Activated CD4-positive, alpha-beta memory T cell treated with anti-CD3 and anti-CD28 coated beads for 36 hours (primary cell): ENCODE data around the gene XRCC1. TPM values are rescaled to one million over a fixed set of nuclear protein-coding genes. Genes with fewer than 3 reads are reported as not detected.
A peak's percentile ranks its signal among the peaks of the same experiment; 100 is the strongest.

Source experiments
- CTCF ChIA-PET: fragments of 350-600 bp; sonication (Branson Sonifier 250); formaldehyde crosslinking; loops from one replicate; lab custom pipeline; 2021; ENCODE audit warnings: antibody characterized with exemption, inconsistent platforms; lab: Charles Lee
- POLR2A ChIA-PET: fragments of 350-600 bp; sonication (Branson Sonifier 250); formaldehyde crosslinking; loops from one replicate; lab custom pipeline; 2021; ENCODE audit warnings: antibody characterized with exemption; lab: Charles Lee
- DNase-seq: peaks from one replicate; pipeline ENCODE4 v3.0.0-alpha.2; 2020
- H3K27ac Mint-ChIP-seq: one replicate; pipeline ENCODE4 v1.8.0; 2021; ENCODE audit warnings: mixed read lengths
- H3K27me3 Mint-ChIP-seq: one replicate; pipeline ENCODE4 v1.8.0; 2021; ENCODE audit warnings: mixed read lengths
- H3K36me3 Mint-ChIP-seq: one replicate; pipeline ENCODE4 v1.8.0; 2021; ENCODE audit warnings: mixed read lengths
- H3K4me1 Mint-ChIP-seq: one replicate; pipeline ENCODE4 v1.8.0; 2021; ENCODE audit warnings: low read depth, mixed read lengths
- H3K4me3 Mint-ChIP-seq: one replicate; pipeline ENCODE4 v1.8.0; 2021; ENCODE audit warnings: mild to moderate bottlenecking, mixed read lengths
- H3K9me3 Mint-ChIP-seq: one replicate; pipeline ENCODE4 v1.8.0; 2021; ENCODE audit warnings: mixed read lengths
- intact Hi-C: fragments of 100-400 bp; cut with micrococcal nuclease; formaldehyde crosslinking; loops from one replicate; pipeline ENCODE4 v1.15.1; 2023
- total RNA-seq, 2 experiments: library from RNA; stranded (reverse); gene quantifications; one replicate each; pipeline ENCODE4 v1.2.3, GENCODE V29; 2021

Gene XRCC1
- total RNA-seq, 2 experiments from 2014 or later, result 42.5 to 43.0 TPM

DNA sequence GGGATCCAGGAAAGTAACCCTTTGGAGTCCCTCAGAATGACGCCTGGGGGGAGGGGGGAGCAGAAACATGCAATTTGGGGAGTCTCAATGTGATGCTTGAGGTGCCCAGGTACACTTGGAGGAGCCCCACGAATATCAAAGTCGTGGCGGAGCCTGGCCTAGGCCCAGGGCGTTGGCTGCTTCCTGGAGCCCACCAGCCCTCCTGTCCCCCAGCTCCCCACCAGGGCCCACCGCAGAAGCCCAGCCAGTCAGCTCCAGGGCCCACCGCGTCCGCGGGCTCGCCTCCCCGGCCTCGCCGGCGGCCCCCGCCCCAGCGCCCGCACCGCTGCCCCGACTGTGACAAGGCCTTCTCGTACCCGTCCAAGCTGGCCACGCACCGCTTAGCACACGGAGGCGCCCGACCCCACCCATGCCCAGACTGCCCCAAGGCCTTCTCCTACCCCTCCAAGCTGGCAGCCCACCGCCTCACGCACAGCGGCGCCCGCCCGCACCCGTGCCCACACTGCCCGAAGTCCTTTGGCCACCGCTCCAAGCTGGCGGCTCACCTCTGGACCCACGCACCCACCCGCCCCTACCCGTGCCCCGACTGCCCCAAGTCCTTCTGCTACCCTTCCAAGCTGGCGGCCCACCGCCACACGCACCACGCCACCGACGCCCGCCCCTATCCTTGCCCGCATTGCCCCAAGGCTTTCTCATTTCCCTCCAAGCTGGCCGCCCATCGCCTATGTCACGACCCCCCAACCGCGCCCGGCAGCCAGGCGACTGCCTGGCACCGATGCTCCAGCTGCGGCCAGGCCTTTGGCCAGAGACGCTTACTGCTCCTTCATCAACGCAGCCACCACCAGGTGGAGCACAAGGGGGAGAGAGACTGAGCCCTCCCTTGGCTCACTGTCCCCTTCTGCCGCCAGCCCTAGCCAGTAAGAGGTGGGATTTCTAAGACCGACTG, 40.2 kb downstream of the XRCC1 start:
- POLR2A ChIA-PET, result interaction anchor here (0.6 to 1.0 kb wide), 3 partner anchors 10 to 60 kb away, joined by 3 to 4 read pairs (median 3); no protein-coding TSS in a partner anchor
- H3K4me1 Mint-ChIP-seq, result peaks cover 18% of the 10 kb centered on the region
- no peaks in the 10 kb centered on the region for H3K27me3 Mint-ChIP-seq
- intact Hi-C loops, result no loop called here
- H3K36me3 Mint-ChIP-seq, result peaks cover 25% of the 10 kb centered on the region
- CTCF ChIA-PET, result interaction anchor here (0.9 to 7.9 kb wide), 9 partner anchors 10 to 274 kb away, joined by 3 to 79 read pairs (median 6); partner anchors contain the start of gene XRCC1
- H3K9me3 Mint-ChIP-seq, result peaks cover 11% of the 10 kb centered on the region
- peak overlapping the region; percentile 49 for H3K27ac Mint-ChIP-seq
- H3K4me3 Mint-ChIP-seq, result no peak overlapping the region
- peak; percentile 38 for DNase-seq

DNA sequence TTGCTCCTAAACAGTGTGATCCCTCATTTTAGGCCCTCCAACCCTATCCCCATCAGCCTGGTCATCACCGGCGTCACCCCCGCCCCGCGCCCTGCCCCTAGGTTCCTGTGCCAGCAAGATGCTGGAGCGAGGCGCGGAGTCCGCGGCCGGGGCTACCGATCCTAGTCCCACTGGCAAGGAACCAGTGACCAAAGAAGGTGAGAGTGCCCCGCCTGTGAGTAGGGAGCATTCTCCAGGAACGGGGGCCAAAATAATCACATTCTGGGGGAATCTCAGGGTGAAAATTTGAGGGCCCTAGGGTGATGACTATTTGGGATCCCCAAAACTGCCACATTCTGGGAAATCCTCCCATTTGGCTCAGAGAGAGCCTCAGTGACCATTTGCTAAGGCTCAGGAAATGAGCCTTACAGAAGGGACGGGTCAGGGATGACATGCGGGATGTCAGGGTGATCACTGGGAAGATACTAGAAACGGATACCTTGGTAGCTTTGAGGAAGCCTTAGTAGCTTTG, 41.0 kb downstream of the XRCC1 start:
- peaks cover 18% of the 10 kb centered on the region for H3K4me1 Mint-ChIP-seq
- DNase-seq, result no peak
- no peaks in the 10 kb centered on the region for H3K27me3 Mint-ChIP-seq
- H3K4me3 Mint-ChIP-seq, result peak overlapping the region; percentile 82
- H3K36me3 Mint-ChIP-seq, result peaks cover 20% of the 10 kb centered on the region
- ChIA-PET POLR2A (interaction anchor here (0.6 to 1.0 kb wide), 3 partner anchors 9 to 60 kb away, joined by 3 to 6 read pairs (median 4); partner anchors contain the start of gene PHLDB3), CTCF (interaction anchor here (0.9 to 7.9 kb wide), 7 partner anchors 10 to 60 kb away, joined by 3 to 79 read pairs (median 6); partner anchors contain the start of genes PHLDB3 and XRCC1)
- H3K9me3 Mint-ChIP-seq, result peaks cover 10% of the 10 kb centered on the region
- intact Hi-C loops, result no loop called here
- H3K27ac Mint-ChIP-seq, result peak overlapping the region; percentile 67

- peaks cover 13% of the 10 kb centered on the region for H3K36me3 Mint-ChIP-seq
- H3K9me3 Mint-ChIP-seq, result peaks cover 5% of the 10 kb centered on the region
- peak overlapping the region; percentile 82 for H3K4me3 Mint-ChIP-seq
- DNase-seq, result peak; percentile 98
- ChIA-PET CTCF (interaction anchor here (0.8 to 7.9 kb wide), 10 partner anchors 13 to 135 kb away, joined by 3 to 79 read pairs (median 4); partner anchors contain the start of genes PHLDB3 and XRCC1), POLR2A (interaction anchor here (0.5 to 2.1 kb wide), 7 partner anchors 9 to 70 kb away, joined by 3 to 14 read pairs (median 5); partner anchors contain the start of genes IRGQ, PHLDB3 and ZNF576)
- H3K27ac Mint-ChIP-seq, result peak overlapping the region; percentile 89
- H3K4me1 Mint-ChIP-seq, result peaks cover 18% of the 10 kb centered on the region
- intact Hi-C loops, result loop anchor here (1.0 to 2.0 kb wide), 6 partner anchors 29 to 135 kb away; partner anchors contain the start of genes IRGQ, PINLYP, XRCC1 and ZNF428
- H3K27me3 Mint-ChIP-seq, result no peaks in the 10 kb centered on the region
These were observed 41.6 kb downstream of the XRCC1 start for GRCh38 chr19:43533546-43534304.

GRCh38 chr19:43532962-43533545, 42.3 kb downstream of the XRCC1 start, which contains the start of gene ZNF575:
Gene ZNF575 (plus strand): TSS chr19:43533188. CDS start chr19:43534423, 1,235 bp downstream.
- POLR2A ChIA-PET, result interaction anchor here (0.5 to 2.1 kb wide), 6 partner anchors 14 to 233 kb away, joined by 3 to 14 read pairs (median 4); partner anchors contain the start of genes IRGQ and ZNF576
- H3K36me3 Mint-ChIP-seq, result peaks cover 7% of the 10 kb centered on the region
- peak within 1 kb of the TSS; percentile 82 for H3K4me3 Mint-ChIP-seq
- peak; percentile 95 for DNase-seq
- no peaks in the 10 kb centered on the region for H3K9me3 Mint-ChIP-seq
- peaks cover 21% of the 10 kb centered on the region for H3K4me1 Mint-ChIP-seq
- CTCF ChIA-PET, result interaction anchor here (0.8 to 7.9 kb wide), 11 partner anchors 13 to 136 kb away, joined by 3 to 79 read pairs (median 4); partner anchors contain the start of genes IRGQ, PHLDB3 and ZNF576
- peak within 1 kb of the TSS; percentile 94 for H3K27ac Mint-ChIP-seq
- intact Hi-C loops, result loop anchor here (1.0 to 2.0 kb wide), 6 partner anchors 30 to 135 kb away; partner anchors contain the start of genes IRGQ, PINLYP, XRCC1 and ZNF428
- no peaks in the 10 kb centered on the region for H3K27me3 Mint-ChIP-seq

DNA sequence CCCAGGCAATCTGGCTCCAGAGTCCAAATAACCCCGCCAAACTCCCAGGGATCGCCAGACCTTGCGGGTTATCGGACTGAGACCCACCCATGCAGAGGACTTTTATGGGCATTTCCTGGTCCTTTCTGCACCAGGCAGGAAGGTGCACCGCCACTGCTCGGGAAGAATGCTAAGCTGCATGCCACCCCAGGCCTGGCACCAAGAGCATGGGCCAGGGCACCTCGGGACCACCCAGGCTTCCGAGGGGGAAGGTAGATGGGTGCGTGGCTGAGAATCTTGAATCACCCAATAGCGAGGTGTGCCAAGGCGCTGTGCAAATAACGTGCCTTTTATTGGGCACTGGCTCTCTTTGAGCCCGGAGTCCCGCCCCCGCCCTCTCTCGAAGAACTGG, 42.8 kb downstream of the XRCC1 start:
- DNase-seq, result no peak
- Mint-ChIP-seq H3K27ac (peak overlapping the region; percentile 94), H3K36me3 (peaks cover 5% of the 10 kb centered on the region), H3K4me3 (peak overlapping the region; percentile 82), H3K9me3 (no peaks in the 10 kb centered on the region), H3K27me3 (no peaks in the 10 kb centered on the region), H3K4me1 (peaks cover 26% of the 10 kb centered on the region)
- ChIA-PET CTCF (interaction anchor here (0.8 to 7.9 kb wide), 8 partner anchors 12 to 136 kb away, joined by 3 to 79 read pairs (median 6); partner anchors contain the start of genes IRGQ and ZNF576), POLR2A (interaction anchor here (1.0 to 2.1 kb wide), 5 partner anchors 14 to 233 kb away, joined by 3 to 14 read pairs (median 5); partner anchors contain the start of genes IRGQ and ZNF576)
- intact Hi-C loops, result loop anchor here (2.0 kb wide), 3 partner anchors 30 to 86 kb away; partner anchors contain the start of genes PINLYP, XRCC1 and ZNF428

DNA sequence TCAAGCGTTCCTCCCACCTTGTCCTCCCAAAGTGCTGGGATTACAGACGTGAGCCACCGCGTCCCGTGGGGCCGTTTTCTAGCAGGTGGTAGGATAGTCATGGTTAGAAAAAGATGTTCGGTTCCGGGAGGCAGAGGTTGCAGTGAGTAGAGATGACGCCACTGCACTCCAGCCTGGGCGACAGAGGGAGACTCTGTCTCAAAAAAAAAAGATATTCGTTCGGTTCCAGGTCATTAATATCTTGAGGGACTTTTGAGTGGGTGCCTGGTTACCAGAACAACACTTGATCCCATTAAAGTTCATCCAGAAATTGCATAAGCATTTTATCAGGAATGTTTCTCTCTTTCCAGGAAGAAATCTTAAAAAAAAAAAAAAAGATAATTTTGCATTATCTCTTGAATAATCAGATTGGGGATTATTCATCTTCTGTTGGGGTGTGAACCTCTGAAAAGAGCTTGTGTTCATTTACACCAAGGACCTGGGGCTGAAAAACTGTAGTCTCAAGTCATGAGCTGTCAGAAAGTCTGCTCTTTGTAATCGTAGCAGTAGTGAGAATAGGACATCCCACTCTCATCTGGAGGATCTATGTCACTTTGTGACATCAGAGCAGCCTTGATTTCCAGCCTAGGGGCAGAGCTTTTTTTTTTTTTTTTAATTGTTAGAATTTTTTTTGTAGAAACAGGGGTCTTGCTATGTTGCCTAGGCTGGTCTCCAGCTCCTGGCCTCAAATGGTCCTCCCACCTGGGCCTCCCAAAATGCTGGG, 47.3 kb downstream of the XRCC1 start:
- intact Hi-C loops, result loop anchor here (2.0 to 5.0 kb wide), 2 partner anchors 23 to 224 kb away; partner anchors contain the start of genes PHLDB3 and SMG9
- POLR2A ChIA-PET, result interaction anchor here (0.5 to 1.5 kb wide), 9 partner anchors 8 to 237 kb away, joined by 3 to 8 read pairs (median 3); partner anchors contain the start of genes IRGQ and ZNF576
- Mint-ChIP-seq H3K9me3 (no peaks in the 10 kb centered on the region), H3K4me1 (peaks cover 30% of the 10 kb centered on the region), H3K27me3 (no peaks in the 10 kb centered on the region), H3K36me3 (peaks cover 7% of the 10 kb centered on the region), H3K27ac (peak overlapping the region; percentile 98), H3K4me3 (peak overlapping the region; percentile 50)
- CTCF ChIA-PET, result interaction anchor here (0.8 to 2.9 kb wide), 7 partner anchors 9 to 140 kb away, joined by 3 to 17 read pairs (median 9); partner anchors contain the start of genes IRGQ and ZNF576
- peak; percentile 33 for DNase-seq

GRCh38 chr19:43526884-43527859, 48.2 kb downstream of the XRCC1 start, which contains the start of gene ETHE1:
Gene ETHE1 (minus strand): TSS chr19:43527201. CDS start chr19:43527177, 24 bp downstream.
- ChIA-PET POLR2A (interaction anchor here (1.3 to 1.5 kb wide), 2 partner anchors 68 to 174 kb away, joined by 4 to 8 read pairs; partner anchors contain the start of genes IRGQ and ZNF576), CTCF (interaction anchor here (1.0 to 11.4 kb wide), 8 partner anchors 8 to 95 kb away, joined by 3 to 320 read pairs (median 14); partner anchors contain the start of genes IRGQ and ZNF576)
- peak; percentile 85 for DNase-seq
- Mint-ChIP-seq H3K9me3 (no peaks in the 10 kb centered on the region), H3K4me1 (peaks cover 24% of the 10 kb centered on the region), H3K36me3 (peaks cover 10% of the 10 kb centered on the region), H3K4me3 (peak within 1 kb of the TSS; percentile 92), H3K27me3 (no peaks in the 10 kb centered on the region), H3K27ac (peak within 1 kb of the TSS; percentile 98)
- intact Hi-C loops, result loop anchor here (2.0 to 5.0 kb wide), 2 partner anchors 22 to 225 kb away; partner anchors contain the start of genes PHLDB3 and SMG9

DNA sequence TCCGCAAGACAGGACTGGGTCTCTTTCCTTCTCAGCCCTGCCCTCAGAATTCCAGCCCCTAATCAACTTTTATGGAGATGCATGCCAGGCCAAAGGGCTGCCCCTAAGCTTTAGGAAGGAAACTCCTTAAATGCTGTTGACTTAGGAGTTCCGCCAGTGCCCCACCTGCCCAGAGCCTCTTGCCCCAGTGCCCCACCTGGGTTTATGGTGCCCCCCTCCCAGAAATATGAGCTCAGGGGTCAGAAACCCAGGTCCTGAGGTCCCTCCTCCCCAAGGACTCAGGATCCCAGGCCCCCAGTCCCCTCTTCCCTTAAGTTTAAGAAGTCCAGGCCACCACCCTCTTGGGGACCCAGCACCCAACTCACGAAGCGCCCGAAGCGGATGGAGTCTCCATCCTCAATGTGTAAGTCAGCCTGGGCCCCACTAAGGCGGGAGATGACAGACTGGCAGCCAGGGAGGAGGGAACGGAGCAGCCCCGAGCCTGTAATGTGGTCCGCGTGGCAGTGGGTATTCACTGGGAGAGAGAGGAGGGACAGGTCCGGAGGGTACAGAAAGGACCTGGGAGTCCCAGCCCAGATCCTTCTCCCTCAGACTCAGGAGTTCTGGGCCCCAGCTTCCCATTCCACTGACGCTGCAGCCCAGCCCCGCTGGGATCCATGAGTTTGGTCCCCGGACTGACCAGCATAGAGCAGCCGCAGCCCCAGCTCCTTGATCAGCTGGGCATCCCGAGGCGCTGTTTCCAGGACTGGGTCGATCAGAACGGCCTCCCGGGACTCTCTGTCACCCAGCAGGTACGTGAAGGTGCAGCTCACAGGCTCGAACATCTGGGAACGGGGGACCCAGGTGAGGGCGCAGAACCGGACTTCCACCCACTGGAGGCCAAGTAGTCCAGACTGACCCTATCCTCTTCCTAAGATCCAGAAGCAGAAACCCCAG, 49.2 kb downstream of the XRCC1 start:
- DNase-seq, result peak; percentile 61
- no peaks in the 10 kb centered on the region for H3K9me3 Mint-ChIP-seq
- ChIA-PET CTCF (interaction anchor here (1.8 to 11.4 kb wide), 4 partner anchors 22 to 80 kb away, joined by 5 to 320 read pairs (median 24); partner anchors contain the start of genes IRGQ, PHLDB3 and ZNF576), POLR2A (interaction anchor here (0.6 to 2.3 kb wide), 5 partner anchors 22 to 293 kb away, joined by 3 to 7 read pairs (median 3); partner anchors contain the start of genes IRGQ, PHLDB3 and ZNF576)
- intact Hi-C loops, result loop anchor here (1.0 to 5.0 kb wide), 5 partner anchors 21 to 255 kb away; partner anchors contain the start of genes IRGQ, PHLDB3, SMG9 and ZNF576
- H3K4me3 Mint-ChIP-seq, result peak overlapping the region; percentile 92
- H3K36me3 Mint-ChIP-seq, result peaks cover 10% of the 10 kb centered on the region
- peak overlapping the region; percentile 98 for H3K27ac Mint-ChIP-seq
- H3K27me3 Mint-ChIP-seq, result no peaks in the 10 kb centered on the region
- H3K4me1 Mint-ChIP-seq, result peaks cover 24% of the 10 kb centered on the region
